Keratinocyte (primary cell): ENCODE data around the gene KDELR1.

Experiments
- CTCF ChIP-seq, 3 experiments: IDR thresholded peaks in 1 of 3; conservative IDR thresholded peaks in 1 of 3; optimal IDR thresholded peaks in 1 of 3; 2 replicates in 2 of 3; 3 replicates in 1 of 3; pipeline versions ENCODE3 to v1.5.1; 2011; ENCODE audit warnings: low read length in 3 of 3, mild to moderate bottlenecking in 3 of 3, moderate library complexity in 2 of 3, control low read depth in 1 of 3, inconsistent platforms in 1 of 3; ENCODE audit not compliant: insufficient read depth in 2 of 3; ENCODE audit errors: extremely low read depth in 1 of 3
- EZH2 ChIP-seq: IDR thresholded peaks from one replicate; pipeline ENCODE4 v1.6.1; 2012; ENCODE audit warnings: inconsistent platforms, mild to moderate bottlenecking, low read length, moderate library complexity

GRCh38 chr19:48342414-48342738, 49.0 kb downstream of the KDELR1 start:
- TF ChIP-seq CTCF (optimal IDR thresholded peaks at IDR 0.05 in 1 of 3, IDR thresholded peaks at IDR 0.05 in 1 of 3, conservative IDR thresholded peaks at IDR 0.05 in 1 of 3; ENCODE audit: extremely low read depth in 1 of 3, insufficient read depth in 2 of 3, low read length in 3 of 3) (no peak), EZH2 (no peak)
